K562 (cell line): ENCODE results near the gene FAM217B. TPM values are rescaled to one million over a fixed set of nuclear protein-coding genes. Genes with fewer than 3 reads are reported as not detected.

ENCODE experiments used
- ATAC-seq: fragments of 200-7000 bp; cut with Tn5 transposase; 3 replicates; pipeline ENCODE4 v1.9.1; 2020; ENCODE audit warnings: moderate library complexity
- BruUV-seq: library from RNA; stranded (reverse); fragments of 400-500 nt; replicated peaks from 2 replicates; lab custom pipeline; 2021; lab: Mats Ljungman, UMichigan
- CTCF ChIA-PET: fragments of 300-600 bp; formaldehyde crosslinking; extraction: SDS; loops from one replicate; lab custom pipeline; 2021; ENCODE audit warnings: low intra/inter-chr PET ratio; lab: Yijun Ruan, JAX
- POLR2A ChIA-PET: fragments of 300-600, 350-650 bp; sonication (Branson Sonifier 250); formaldehyde crosslinking; extraction: SDS; loops from one replicate; lab custom pipeline; 2021; ENCODE audit warnings: antibody characterized with exemption, inconsistent platforms; lab: Yijun Ruan, JAX
- DNase-seq, 4 experiments: peaks; one replicate each; pipeline versions ENCODE4 v3.0.0 to v3.0.0-alpha.2; 2011 to 2018; ENCODE audit warnings: low spot score in 3 of 4, mixed read lengths in 3 of 4; ENCODE audit errors: extremely low read depth in 1 of 4
- FAIRE-seq: peaks from 2 replicates; lab custom pipeline; 2011; peaks lifted over from hg19 to GRCh38; lab: Jason Lieb, UNC
- H2AFZ ChIP-seq: 2 replicates; pipeline ENCODE4 v1.6.0; 2011; ENCODE audit warnings: low read depth, low read length, control low read depth, inconsistent platforms
- H3K27ac ChIP-seq: fragments of 200-600 bp; 3 replicates; pipeline ENCODE4 v1.8.0; 2011; ENCODE audit warnings: low read depth, mild to moderate bottlenecking, control low read depth, inconsistent platforms, low read length, moderate library complexity, mixed read lengths; ENCODE audit errors: extremely low read depth
- H3K27me3 ChIP-seq, 2 experiments: fragments of 300-600 bp in 1 of 2; 2 replicates in 1 of 2; 3 replicates in 1 of 2; pipeline versions ENCODE4 v1.6.0 to v1.8.0; 2011; ENCODE audit warnings: inconsistent platforms in 2 of 2, low read length in 2 of 2, mild to moderate bottlenecking in 1 of 2, mixed read lengths in 1 of 2, moderate library complexity in 1 of 2; ENCODE audit not compliant: control insufficient read depth in 2 of 2, insufficient read depth in 2 of 2
- H3K36me3 ChIP-seq: fragments of 300-600 bp; 3 replicates; pipeline ENCODE4 v1.8.0; 2011; ENCODE audit warnings: mild to moderate bottlenecking, low read length, inconsistent platforms; ENCODE audit not compliant: control insufficient read depth, insufficient read depth
- H3K4me1 ChIP-seq, 2 experiments: fragments of 200-600 bp in 1 of 2; replicated peaks in 1 of 2; 2 replicates in 1 of 2; 3 replicates in 1 of 2; pipeline versions ENCODE4 v1.5.1 to v1.8.0; 2011; ENCODE audit warnings: inconsistent platforms in 2 of 2, low read length in 2 of 2, mild to moderate bottlenecking in 1 of 2, mixed read lengths in 1 of 2, moderate library complexity in 1 of 2; ENCODE audit not compliant: control insufficient read depth in 2 of 2, insufficient read depth in 2 of 2
- H3K4me2 ChIP-seq: 2 replicates; pipeline ENCODE4 v1.6.1; 2011; ENCODE audit warnings: low read length, control low read depth, inconsistent platforms, mixed read lengths; ENCODE audit not compliant: insufficient read depth
- H3K4me3 ChIP-seq: fragments of 200-600 bp; sonication (generic), shearing (Covaris generic); 2 replicates; pipeline ENCODE4 v1.5.1; 2016; ENCODE audit warnings: control low read depth, inconsistent platforms
- H3K79me2 ChIP-seq: fragments of 200-600 bp; 3 replicates; pipeline ENCODE4 v1.8.0; 2011; ENCODE audit warnings: low read length, inconsistent platforms; ENCODE audit not compliant: control insufficient read depth, insufficient read depth
- H3K9ac ChIP-seq, 2 experiments: 2 replicates each; pipeline versions ENCODE4 v1.6.0 to v1.6.1; 2011; ENCODE audit warnings: low read depth in 2 of 2, low read length in 2 of 2, control low read depth in 1 of 2, inconsistent platforms in 1 of 2, mild to moderate bottlenecking in 1 of 2, mixed read lengths in 1 of 2; ENCODE audit not compliant: insufficient read depth in 1 of 2
- H3K9me1 ChIP-seq: one replicate; pipeline ENCODE4 v1.6.0; 2011; ENCODE audit warnings: inconsistent platforms, mild to moderate bottlenecking, low read length, moderate library complexity; ENCODE audit not compliant: control insufficient read depth, insufficient read depth
- H3K9me3 ChIP-seq: replicated peaks from 2 replicates; pipeline ENCODE4 v1.5.1; 2011; ENCODE audit warnings: low read depth, low read length, inconsistent platforms; ENCODE audit not compliant: control insufficient read depth, insufficient read depth
- H4K20me1 ChIP-seq: replicated peaks from 2 replicates; pipeline ENCODE4 v1.6.1; 2011; ENCODE audit warnings: low read length, inconsistent platforms, mixed read lengths; ENCODE audit not compliant: control insufficient read depth, insufficient read depth
- ATF4 ChIP-seq: fragments of 450-650 bp; formaldehyde crosslinking; IDR thresholded peaks from 2 replicates; pipeline ENCODE4 v1.4.0; 2022; ENCODE audit warnings: mild to moderate bottlenecking, moderate library complexity
- CBX5 ChIP-seq: IDR thresholded peaks from 2 replicates; pipeline ENCODE4 v1.6.1; 2014; ENCODE audit warnings: low read depth, borderline replicate concordance
- HOMEZ ChIP-seq: fragments of 250-450 bp; sonication (Bioruptor Pico); IDR thresholded peaks from 2 replicates; pipeline ENCODE4 v1.4.0; 2020; ENCODE audit warnings: mild to moderate bottlenecking, moderate library complexity
- ILF3 ChIP-seq: fragments of 450-650 bp; IDR thresholded peaks from 2 replicates; pipeline ENCODE4 v1.6.1; 2018; ENCODE audit warnings: antibody characterized with exemption, mild to moderate bottlenecking, moderate library complexity, borderline replicate concordance
- LEF1 ChIP-seq: fragments of 450-650 bp; IDR thresholded peaks from 2 replicates; pipeline ENCODE4 v1.6.1; 2016; ENCODE audit warnings: mild to moderate bottlenecking
- MBD1 ChIP-seq: fragments of 250-450 bp; sonication (Bioruptor Pico); IDR thresholded peaks from 2 replicates; pipeline ENCODE4 v1.8.0; 2022; ENCODE audit warnings: inconsistent platforms
- NFE2 ChIP-seq: IDR thresholded peaks from 2 replicates; pipeline ENCODE4 v1.6.1; 2014; ENCODE audit warnings: antibody characterized with exemption, low read depth
- POLR3A ChIP-seq: IDR thresholded peaks from 2 replicates; pipeline ENCODE4 v1.6.1; 2011; ENCODE audit warnings: borderline replicate concordance, mild to moderate bottlenecking, moderate library complexity; ENCODE audit not compliant: insufficient read length, insufficient read depth; ENCODE audit errors: extremely low read depth
- POU5F1 ChIP-seq: fragments of 150-350 bp; IDR thresholded peaks from 2 replicates; pipeline ENCODE4 v1.6.1; 2014; ENCODE audit warnings: borderline replicate concordance, low read length, low read depth, mild to moderate bottlenecking; ENCODE audit not compliant: partially characterized antibody
- SIRT6 ChIP-seq: IDR thresholded peaks from one replicate; pipeline ENCODE4 v1.6.1; 2012; ENCODE audit warnings: low read depth, mild to moderate bottlenecking, control low read depth, inconsistent platforms, low read length, moderate library complexity
- SREBF1 ChIP-seq: fragments of 150-350 bp; IDR thresholded peaks from 2 replicates; pipeline ENCODE4 v1.6.1; 2014; ENCODE audit warnings: antibody characterized with exemption, low read depth, low read length, borderline replicate concordance
- TAL1 ChIP-seq: fragments of 450-650 bp; IDR thresholded peaks from 2 replicates; pipeline ENCODE4 v1.6.1; 2016; ENCODE audit warnings: mild to moderate bottlenecking
- TRIM28 ChIP-seq: fragments of 450-650 bp; IDR thresholded peaks from 2 replicates; pipeline ENCODE4 v1.6.1; 2017
- ZFPM2 ChIP-seq: fragments of 250-450 bp; sonication (Bioruptor Pico); IDR thresholded peaks from 2 replicates; pipeline ENCODE4 v1.5.1; 2022; ENCODE audit warnings: mild to moderate bottlenecking
- ZNF354B ChIP-seq: fragments of 250-450 bp; sonication (Bioruptor Pico); IDR thresholded peaks from 2 replicates; pipeline ENCODE4 v1.4.0; 2020
- ZNF444 ChIP-seq: fragments of 250-450 bp; sonication (Bioruptor Pico); IDR thresholded peaks from 2 replicates; pipeline ENCODE4 v1.4.0; 2020; ENCODE audit warnings: mild to moderate bottlenecking, moderate library complexity
- WGBS: fragments of 100-300 bp; shearing (Covaris generic); methylation state at CpG from one replicate; pipeline ENCODE4 v1.1.6; 2016; ENCODE audit warnings: low coverage, mixed read lengths; ENCODE audit not compliant: insufficient coverage; ENCODE audit errors: missing lambda C conversion rate; 5-methylcytosine and 5-hydroxymethylcytosine counted together
- in situ Hi-C: fragments of 300-500 bp; cut with MboI; formaldehyde crosslinking; loops from 4 replicates; pipeline ENCODE4 v1.15.0; 2018; ENCODE audit warnings: inconsistent platforms, mixed read lengths
- intact Hi-C: fragments of 100-400 bp; cut with micrococcal nuclease; formaldehyde crosslinking; loops from 2 replicates; pipeline ENCODE4 v1.14.2; 2022
- polyA plus RNA-seq, 8 experiments: library from polyadenylated mRNA; depleted of rRNA in 4 of 8; stranded (reverse) in 5 of 8; unstranded in 3 of 8; fragments of >200 nt; fragmentation: Nextera tagmentation in 2 of 8; fragmentation: Illumina TruSeq in 1 of 8; extraction: Ambion mirVana in 2 of 8; extraction: Trizol in 1 of 8; gene quantifications; 2 replicates each; pipeline versions ENCODE4 v1.2.1 to v1.2.3, GENCODE V29; 2011 to 2014; ENCODE audit warnings: inconsistent platforms in 1 of 8, missing spikeins in 1 of 8
- total RNA-seq, 7 experiments: library from RNA; depleted of rRNA in 6 of 7; stranded (reverse); fragments of >200 nt in 6 of 7; fragmentation: Illumina TruSeq in 2 of 7; extraction: Trizol in 2 of 7; gene quantifications; 2 replicates each; pipeline versions ENCODE4 v1.2.1 to v1.2.3, GENCODE V29; 2011 to 2021; ENCODE audit warnings: low replicate concordance in 1 of 7

FAM217B gene
- total and polyA plus RNA-seq, 9 of the 15 experiments (the other 6 are each of a cell fraction or from before 2014, with no cell fraction given), result 4.8 to 11.4 (median 6.9) TPM

GRCh38 chr20:59935457-59936185, 4.6 kb upstream of the FAM217B start (continued):
- TF ChIP-seq ATF4, result no peak
- TF ChIP-seq CBX5, result no peak
- no peak for TF ChIP-seq TRIM28
- no peak for TF ChIP-seq ZFPM2 (CRISPR knock-in tag)
- TF ChIP-seq, all 486 proteins: peak for 0

GRCh38 chr20:59936409-59936808, 3.8 kb upstream of the FAM217B start:
- TF ChIP-seq ILF3 (no peak), POLR3A (no peak), LEF1 (no peak), TAL1 (no peak), ZNF444 (no peak), NFE2 (no peak), POU5F1 (no peak), ZNF354B (CRISPR knock-in tag) (no peak), HOMEZ (CRISPR knock-in tag) (no peak), SIRT6 (no peak), SREBF1 (no peak), MBD1 (no peak)
- Histone ChIP-seq H3K4me1 (peaks cover 2 to 33% of the 10 kb centered on the region in 2 experiments; a peak in 4 of 5 replicates), H3K27ac (no peak overlapping the region), H3K9me3 (no peaks in the 10 kb centered on the region), H3K36me3 (no peaks in the 10 kb centered on the region), H3K79me2 (peaks cover 12% of the 10 kb centered on the region), H3K4me3 (no peak overlapping the region), H3K4me2 (no peak overlapping the region), H3K9ac (no peak overlapping the region), H3K9me1 (no peaks in the 10 kb centered on the region), H2AFZ (no peak overlapping the region), H3K27me3 (no peaks in the 10 kb centered on the region), H4K20me1 (no peaks in the 10 kb centered on the region)
- 58% methylated on average over 4 of the region's 4 CpGs for WGBS
- FAIRE-seq (peak; percentile 32), ATAC-seq (no peak), DNase-seq (no peak)
- CTCF ChIA-PET, result no interaction called here
- POLR2A ChIA-PET, result interaction anchor here (0.6 to 0.7 kb wide), 2 partner anchors 428 to 490 kb away, joined by 3 read pairs; no protein-coding TSS in a partner anchor
- in situ Hi-C loops, result no loop called here
- BruUV-seq, result no TSS peak
- intact Hi-C loops, result no loop called here
